ENCODE measurements around the gene MRO. TPM values are rescaled to one million over a fixed set of nuclear protein-coding genes. Genes with fewer than 3 reads are reported as not detected.
A peak's percentile ranks its signal among the peaks of the same experiment; 100 is the strongest.
"Not testable (repeated sequence)": the region's sequence is repeated elsewhere in the genome, so short reads cannot be mapped to it uniquely, and the experiment has no call there.

MRO gene
- total and polyA plus RNA-seq, 7 donors, result 0.11 to 1.7 (median 0.82) TPM

- no peak for DNase-seq
- intact Hi-C loops (cut with DNase I), result no loop called here
- ATAC-seq, result peak in 1 of 4 donors; percentile 19
- WGBS, 3 donors, result 40 to 62% (median 40%) methylated on average over 2 of the region's 2 CpGs
- Histone ChIP-seq H3K9me3 (no peaks in the 10 kb centered on the region), H3K4me1 (peaks cover 9% of the 10 kb centered on the region), H3K27ac (no peak overlapping the region), H3K36me3 (ENCODE audit: insufficient read depth in 1 of 2, low read depth in 1 of 2) (no peaks in the 10 kb centered on the region), H3K27me3 (ENCODE audit: insufficient read depth in 3 of 3, low read length in 2 of 3) (no peaks in the 10 kb centered on the region), H3K4me3 (no peak overlapping the region)
- TF ChIP-seq CTCF (IDR thresholded peaks at IDR 0.05), result no peak
These were observed 42.6 kb upstream of the MRO start for GRCh38 chr18:50862401-50862800.

GRCh38 chr18:50861617-50862016 lies 41.8 kb upstream of the MRO start:
- Histone ChIP-seq H3K4me1 (peaks cover 9% of the 10 kb centered on the region), H3K9me3 (no peaks in the 10 kb centered on the region), H3K36me3 (ENCODE audit: insufficient read depth in 1 of 2, low read depth in 1 of 2) (no peaks in the 10 kb centered on the region), H3K27ac (no peak overlapping the region), H3K27me3 (ENCODE audit: insufficient read depth in 3 of 3, low read length in 2 of 3) (no peaks in the 10 kb centered on the region), H3K4me3 (no peak overlapping the region)
- no peak for DNase-seq
- no peak for TF ChIP-seq CTCF (IDR thresholded peaks at IDR 0.05)
- ATAC-seq, result no peak
- intact Hi-C loops (cut with DNase I), result no loop called here
- 68 to 87% (median 78%) methylated on average over 1 of the region's 1 CpG for WGBS, 3 donors

- Histone ChIP-seq H3K4me3 (no peak overlapping the region), H3K9me3 (no peaks in the 10 kb centered on the region), H3K4me1 (peaks cover 9% of the 10 kb centered on the region), H3K27me3 (ENCODE audit: insufficient read depth in 3 of 3, low read length in 2 of 3) (no peaks in the 10 kb centered on the region), H3K27ac (no peak overlapping the region), H3K36me3 (ENCODE audit: insufficient read depth in 1 of 2, low read depth in 1 of 2) (no peaks in the 10 kb centered on the region)
- ATAC-seq (no peak), DNase-seq (no peak)
- intact Hi-C loops (cut with DNase I), result no loop called here
- TF ChIP-seq CTCF (IDR thresholded peaks at IDR 0.05), result no peak
These were observed 40.2 kb upstream of the MRO start for GRCh38 chr18:50859793-50860555.

GRCh38 chr18:50857694-50858093 lies 37.9 kb upstream of the MRO start:
- ATAC-seq (no peak), DNase-seq (no peak)
- WGBS, 3 donors, result 80 to 85% (median 80%) methylated on average over 3 of the region's 3 CpGs
- no peak for TF ChIP-seq CTCF (IDR thresholded peaks at IDR 0.05)
- H3K36me3 ChIP-seq (ENCODE audit: insufficient read depth in 1 of 2, low read depth in 1 of 2), result no peaks in the 10 kb centered on the region
- intact Hi-C loops (cut with DNase I), result no loop called here
- no peak overlapping the region for H3K4me3 ChIP-seq
- H3K27ac ChIP-seq, result no peak overlapping the region
- peaks cover 3% of the 10 kb centered on the region for H3K4me1 ChIP-seq
- no peaks in the 10 kb centered on the region for H3K27me3 ChIP-seq (ENCODE audit: insufficient read depth in 3 of 3, low read length in 2 of 3)
- no peaks in the 10 kb centered on the region for H3K9me3 ChIP-seq

GRCh38 chr18:50857166-50857565 lies 37.4 kb upstream of the MRO start:
- H3K36me3 ChIP-seq (ENCODE audit: insufficient read depth in 1 of 2, low read depth in 1 of 2); DNase-seq; H3K27me3 ChIP-seq (ENCODE audit: insufficient read depth in 3 of 3, low read length in 2 of 3); intact Hi-C loops (cut with DNase I); H3K4me3 ChIP-seq; H3K9me3 ChIP-seq; H3K4me1 ChIP-seq: not testable (repeated sequence)
- peak overlapping the region; percentile 56 for H3K27ac ChIP-seq
- WGBS, 3 donors, result 36 to 56% (median 46%) methylated on average over 5 of the region's 5 CpGs
- ATAC-seq, result peak in 3 of 4 donors; percentile 38 to 70 (median 38)

All from psoas muscle (tissue), 8 donors.